Activated CD8-positive, alpha-beta T cell treated with anti-CD3 and anti-CD28 coated beads for 36 hours (primary cell): ENCODE results near the gene CHTOP. TPM values are rescaled to one million over a fixed set of nuclear protein-coding genes. Genes with fewer than 3 reads are reported as not detected.

Source experiments
- ATAC-seq: fragments of 200-7000 bp; cut with Tn5 transposase; one replicate; pipeline ENCODE4 v1.10.0; 2021; ENCODE audit warnings: mild to moderate bottlenecking, moderate library complexity
- CTCF ChIA-PET: fragments of 350-600 bp; sonication (Branson Sonifier 250); formaldehyde crosslinking; loops from one replicate; lab custom pipeline; 2021; ENCODE audit warnings: antibody characterized with exemption; lab: Charles Lee
- POLR2A ChIA-PET: fragments of 350-600 bp; sonication (Branson Sonifier 250); formaldehyde crosslinking; loops from one replicate; lab custom pipeline; 2021; ENCODE audit warnings: antibody characterized with exemption; lab: Charles Lee
- DNase-seq: peaks from one replicate; pipeline ENCODE4 v3.0.0-alpha.2; 2020
- H3K27ac Mint-ChIP-seq: one replicate; pipeline ENCODE4 v1.8.0; 2021; ENCODE audit warnings: mild to moderate bottlenecking, mixed read lengths
- H3K27me3 Mint-ChIP-seq: one replicate; pipeline ENCODE4 v1.8.0; 2021; ENCODE audit warnings: mixed read lengths
- H3K36me3 Mint-ChIP-seq: one replicate; pipeline ENCODE4 v1.8.0; 2021; ENCODE audit warnings: low read depth, mixed read lengths
- H3K4me1 Mint-ChIP-seq: one replicate; pipeline ENCODE4 v1.8.0; 2021; ENCODE audit warnings: low read depth, mixed read lengths
- H3K4me3 Mint-ChIP-seq: one replicate; pipeline ENCODE4 v1.8.0; 2021; ENCODE audit warnings: mild to moderate bottlenecking, moderate library complexity, mixed read lengths
- H3K9me3 Mint-ChIP-seq: one replicate; pipeline ENCODE4 v1.8.0; 2021; ENCODE audit warnings: mixed read lengths
- CTCF ChIP-seq: fragments of 200-600 bp; IDR thresholded peaks from one replicate; pipeline ENCODE4 v1.8.0; 2022; ENCODE audit warnings: antibody characterized with exemption, mild to moderate bottlenecking
- intact Hi-C: fragments of 100-400 bp; cut with micrococcal nuclease; formaldehyde crosslinking; loops from one replicate; pipeline ENCODE4 v1.10.0; 2022
- total RNA-seq, 2 experiments: library from RNA; stranded (reverse); gene quantifications; one replicate each; pipeline ENCODE4 v1.2.3, GENCODE V29; 2021

Gene CHTOP
- total RNA-seq, 2 experiments from 2014 or later: 76.8 to 83.2 TPM

DNA sequence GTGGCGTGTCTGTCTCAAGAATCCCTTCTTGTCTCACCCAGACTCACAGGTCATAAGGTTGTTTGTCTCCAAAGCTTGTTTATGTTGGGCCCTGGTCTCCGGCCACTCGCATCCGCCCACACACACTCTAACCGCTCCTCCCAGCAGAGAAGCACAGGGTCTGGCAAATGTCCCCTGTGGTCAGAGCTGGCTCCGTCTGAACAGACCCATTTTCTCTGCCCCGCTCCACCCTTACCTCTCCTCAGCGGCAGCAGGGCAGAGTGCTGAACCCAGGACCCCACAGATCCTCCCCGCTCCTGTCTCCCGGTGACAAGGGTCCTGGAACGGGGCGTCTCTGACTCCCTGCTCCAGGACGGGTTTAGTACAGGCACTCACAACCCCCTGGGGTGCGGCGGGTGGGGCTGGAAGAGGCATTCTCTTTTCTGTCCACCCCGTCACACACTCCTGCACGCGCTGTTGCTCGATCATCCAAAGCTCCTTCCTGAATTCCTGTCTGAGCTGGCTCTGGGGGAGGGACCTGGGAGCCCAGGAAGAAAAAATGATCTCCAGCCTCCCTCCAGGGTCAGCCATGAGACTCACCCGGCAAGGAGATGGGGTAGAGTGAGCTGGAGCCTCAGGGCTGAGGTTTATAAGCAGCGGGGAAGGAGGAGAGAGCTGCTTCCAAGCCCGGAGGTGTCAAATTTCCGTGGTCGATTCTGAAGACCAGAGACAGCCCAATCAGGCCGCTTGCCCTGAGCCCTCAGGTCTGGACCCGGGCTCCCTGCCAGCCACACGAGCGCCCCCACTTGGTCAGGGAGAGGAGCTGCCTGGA lies 6.8 kb upstream of the CHTOP start, which contains the start of gene S100A13:
S100A13 (minus strand) TSS at position 602 of the 811 bp plus-strand sequence. CDS start 1,033 bp downstream, outside the sequence.
- H3K27me3 Mint-ChIP-seq: peaks cover 9% of the 10 kb centered on the region
- CTCF ChIA-PET: interaction anchor here (1.0 to 6.4 kb wide), 12 partner anchors 10 to 323 kb away, joined by 3 to 60 read pairs (median 4); partner anchors contain the start of gene S100A14
- no peak within 1 kb of the TSS for H3K4me3 Mint-ChIP-seq
- no peaks in the 10 kb centered on the region for H3K9me3 Mint-ChIP-seq
- DNase-seq: peak; percentile 44
- no peaks in the 10 kb centered on the region for H3K36me3 Mint-ChIP-seq
- ATAC-seq: peak; percentile 63
- TF ChIP-seq CTCF: no peak
- peaks cover 14% of the 10 kb centered on the region for H3K4me1 Mint-ChIP-seq
- POLR2A ChIA-PET: interaction anchor here (1.2 to 1.6 kb wide), 3 partner anchors 9 to 87 kb away, joined by 3 read pairs; partner anchors contain the start of gene S100A5
- H3K27ac Mint-ChIP-seq: no peak within 1 kb of the TSS
- intact Hi-C loops: no loop called here

DNA sequence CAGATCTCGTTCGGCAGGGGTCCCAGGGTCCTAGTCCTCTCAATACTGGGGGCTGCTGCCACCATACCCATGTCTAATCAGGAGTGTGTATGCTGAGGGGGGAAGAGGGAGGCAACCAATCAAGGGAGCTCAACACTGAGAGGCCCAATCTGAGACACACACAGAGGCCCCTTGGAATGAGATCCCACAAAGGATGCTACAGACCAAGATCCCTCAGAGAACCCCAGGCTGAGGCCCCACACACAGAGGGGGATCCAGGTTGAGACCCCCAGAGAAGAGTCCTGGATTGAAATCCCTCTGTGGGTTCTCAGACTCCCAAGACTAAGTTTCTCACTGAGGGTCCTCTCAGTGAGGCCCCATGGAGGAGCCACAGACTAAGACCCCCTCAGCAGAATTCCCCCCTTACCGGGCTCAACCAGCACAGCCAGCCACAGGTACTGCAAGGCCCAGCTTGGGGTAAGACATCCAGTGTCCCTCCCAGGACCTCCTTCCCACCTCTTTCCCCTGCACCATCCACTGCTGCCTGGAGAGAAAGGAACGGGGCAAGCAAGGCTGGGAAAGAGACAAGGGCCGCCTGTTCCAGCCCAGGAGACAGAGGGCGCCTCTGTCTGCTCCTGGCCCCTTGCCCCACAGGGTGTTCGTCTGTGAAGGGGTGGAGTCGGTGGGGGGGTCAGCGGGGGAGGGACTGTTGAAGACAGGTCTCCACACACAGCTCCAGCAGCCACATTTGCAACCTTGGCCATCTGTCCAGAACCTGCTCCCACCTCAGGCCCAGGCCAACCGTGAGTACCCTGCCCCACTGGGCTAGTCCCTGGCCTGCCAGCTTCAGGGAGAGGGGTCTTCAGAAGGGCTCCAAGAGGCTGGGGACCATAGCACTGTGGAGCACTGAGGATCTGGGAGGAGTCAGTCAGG lies 5.9 kb upstream of the CHTOP start, which contains the start of gene S100A1:
S100A1 (plus strand) TSS at position 720 of the 912 bp plus-strand sequence. CDS start 2,088 bp downstream, outside the sequence.
- ChIA-PET POLR2A (interaction anchor here (1.1 to 1.3 kb wide), 3 partner anchors 18 to 88 kb away, joined by 3 read pairs; partner anchors contain the start of gene S100A5), CTCF (interaction anchor here (0.9 to 6.4 kb wide), 12 partner anchors 11 to 322 kb away, joined by 3 to 60 read pairs (median 6); partner anchors contain the start of gene S100A14)
- H3K9me3 Mint-ChIP-seq: no peaks in the 10 kb centered on the region
- peaks cover 17% of the 10 kb centered on the region for H3K4me1 Mint-ChIP-seq
- H3K36me3 Mint-ChIP-seq: peaks cover 1% of the 10 kb centered on the region
- no peak for DNase-seq
- no peak within 1 kb of the TSS for H3K27ac Mint-ChIP-seq
- intact Hi-C loops: no loop called here
- H3K27me3 Mint-ChIP-seq: peaks cover 9% of the 10 kb centered on the region
- peak; percentile 58 for TF ChIP-seq CTCF
- H3K4me3 Mint-ChIP-seq: no peak within 1 kb of the TSS
- ATAC-seq: no peak

- CTCF ChIA-PET: interaction anchor here (0.9 to 6.4 kb wide), 6 partner anchors 12 to 158 kb away, joined by 3 to 60 read pairs (median 8); partner anchors contain the start of gene S100A14
- peaks cover 9% of the 10 kb centered on the region for H3K27me3 Mint-ChIP-seq
- no peak for TF ChIP-seq CTCF
- no peak overlapping the region for H3K4me3 Mint-ChIP-seq
- intact Hi-C loops: no loop called here
- no peak overlapping the region for H3K27ac Mint-ChIP-seq
- H3K9me3 Mint-ChIP-seq: peaks cover 4% of the 10 kb centered on the region
- POLR2A ChIA-PET: interaction anchor here (0.7 to 1.1 kb wide), 2 partner anchors 15 to 32 kb away, joined by 3 read pairs; no protein-coding TSS in a partner anchor
- DNase-seq (no peak), ATAC-seq (no peak)
- peaks cover 25% of the 10 kb centered on the region for H3K4me1 Mint-ChIP-seq
- H3K36me3 Mint-ChIP-seq: peaks cover 4% of the 10 kb centered on the region
Measured at GRCh38 chr1:153628638-153629342, 5.1 kb upstream of the CHTOP start.

GRCh38 chr1:153629343-153629665 lies 4.6 kb upstream of the CHTOP start:
- DNase-seq (no peak), ATAC-seq (no peak)
- TF ChIP-seq CTCF: no peak
- intact Hi-C loops: no loop called here
- ChIA-PET POLR2A (interaction anchor here (0.7 to 1.1 kb wide), 3 partner anchors 15 to 84 kb away, joined by 3 read pairs; partner anchors contain the start of gene S100A4), CTCF (interaction anchor here (0.9 to 6.4 kb wide), 4 partner anchors 12 to 159 kb away, joined by 3 to 60 read pairs (median 11); partner anchors contain the start of gene S100A14)
- peaks cover 6% of the 10 kb centered on the region for H3K36me3 Mint-ChIP-seq
- peaks cover 9% of the 10 kb centered on the region for H3K27me3 Mint-ChIP-seq
- no peak overlapping the region for H3K27ac Mint-ChIP-seq
- H3K4me3 Mint-ChIP-seq: no peak overlapping the region
- H3K9me3 Mint-ChIP-seq: peaks cover 4% of the 10 kb centered on the region
- H3K4me1 Mint-ChIP-seq: peaks cover 25% of the 10 kb centered on the region
